GM23338 (cell line): ENCODE results near the gene QRICH2.

Experiments
- CREB1 ChIP-seq: fragments of 250-450 bp; sonication (Bioruptor Pico); IDR thresholded peaks from 2 replicates; pipeline ENCODE4 v1.5.0; 2020; ENCODE audit warnings: low read depth, mild to moderate bottlenecking, moderate library complexity
- EZH2 ChIP-seq: fragments of 200-600 bp; sonication (generic); IDR thresholded peaks from one replicate; pipeline ENCODE4 v1.8.0; 2017; ENCODE audit warnings: antibody characterized with exemption, mild to moderate bottlenecking, low read depth; ENCODE audit not compliant: unreplicated experiment
- EZH2phosphoT487 ChIP-seq: fragments of 200-600 bp; sonication (generic); IDR thresholded peaks from one replicate; pipeline ENCODE4 v1.8.1; 2018; ENCODE audit warnings: antibody characterized with exemption; ENCODE audit not compliant: unreplicated experiment
- JUNB ChIP-seq: IDR thresholded peaks from one replicate; pipeline ENCODE4 v1.6.1; 2016; ENCODE audit warnings: antibody characterized with exemption; ENCODE audit not compliant: unreplicated experiment
- POLR2AphosphoS5 ChIP-seq: IDR thresholded peaks from 2 replicates; pipeline ENCODE4 v1.6.1; 2016; ENCODE audit warnings: antibody characterized with exemption, low read depth
- STAT1 ChIP-seq: IDR thresholded peaks from one replicate; pipeline ENCODE4 v1.6.1; 2016; ENCODE audit warnings: antibody characterized with exemption; ENCODE audit not compliant: unreplicated experiment
- ZNF114 ChIP-seq: fragments of 250-450 bp; sonication (Bioruptor Pico); IDR thresholded peaks from 2 replicates; pipeline ENCODE4 v1.5.0; 2020; ENCODE audit warnings: mild to moderate bottlenecking, moderate library complexity
- TF ChIP-seq, protein P1 (sequence below), 2 experiments: fragments of 200-600 bp in 1 of 2; sonication (generic) in 1 of 2; conservative IDR thresholded peaks; 2 replicates each; pipeline versions ENCODE4 v1.5.1 to v1.6.1; 2016 to 2017; ENCODE audit warnings: antibody characterized with exemption in 2 of 2, low read depth in 2 of 2, mild to moderate bottlenecking in 2 of 2, moderate library complexity in 1 of 2
- TF ChIP-seq, protein P2 (sequence below): IDR thresholded peaks from one replicate; pipeline ENCODE4 v1.6.1; 2018; ENCODE audit warnings: antibody characterized with exemption; ENCODE audit not compliant: unreplicated experiment

DNA sequence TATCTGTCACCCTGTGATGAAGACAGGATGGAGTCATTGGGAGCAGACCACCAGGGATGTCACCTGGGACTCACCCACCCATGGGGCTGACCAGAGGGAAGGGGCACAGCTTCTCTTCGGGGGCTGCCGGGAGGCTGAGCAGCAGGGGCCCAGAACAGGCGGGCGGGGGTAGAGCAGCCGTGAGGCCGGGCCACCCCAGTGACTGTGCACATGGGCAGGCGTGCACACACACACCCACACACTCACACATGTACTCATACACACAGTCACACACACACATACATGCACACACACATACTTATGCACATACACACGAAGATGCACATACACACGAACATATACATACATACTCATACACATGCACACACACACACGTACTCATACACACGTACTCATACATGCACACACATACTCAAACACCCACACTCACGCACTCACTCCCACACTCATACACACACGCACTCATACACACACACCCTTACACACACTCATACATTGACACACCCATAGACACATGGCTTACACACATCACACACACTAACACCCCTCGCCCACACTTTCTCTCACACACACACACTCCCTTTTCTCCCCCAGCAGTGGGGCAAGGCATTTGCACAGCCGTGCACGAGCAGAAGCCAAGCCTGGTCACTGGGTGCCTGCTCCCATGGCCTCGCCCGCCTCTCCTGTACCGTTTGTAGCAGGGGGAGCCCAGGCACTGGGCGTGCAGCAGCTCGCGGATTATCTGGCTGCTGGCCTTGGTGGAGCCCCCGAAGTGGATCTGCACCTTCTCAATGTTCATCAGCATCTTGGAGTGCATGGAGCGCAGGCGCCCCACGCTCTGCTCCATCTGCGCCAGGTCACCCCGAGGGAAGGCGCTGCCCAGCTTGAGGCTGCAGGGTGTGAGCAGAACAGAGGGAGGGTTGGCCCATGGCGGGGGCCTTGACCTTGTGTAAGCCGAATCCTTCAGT lies 30.5 kb downstream of the QRICH2 start:
- TF ChIP-seq, protein P1, sequence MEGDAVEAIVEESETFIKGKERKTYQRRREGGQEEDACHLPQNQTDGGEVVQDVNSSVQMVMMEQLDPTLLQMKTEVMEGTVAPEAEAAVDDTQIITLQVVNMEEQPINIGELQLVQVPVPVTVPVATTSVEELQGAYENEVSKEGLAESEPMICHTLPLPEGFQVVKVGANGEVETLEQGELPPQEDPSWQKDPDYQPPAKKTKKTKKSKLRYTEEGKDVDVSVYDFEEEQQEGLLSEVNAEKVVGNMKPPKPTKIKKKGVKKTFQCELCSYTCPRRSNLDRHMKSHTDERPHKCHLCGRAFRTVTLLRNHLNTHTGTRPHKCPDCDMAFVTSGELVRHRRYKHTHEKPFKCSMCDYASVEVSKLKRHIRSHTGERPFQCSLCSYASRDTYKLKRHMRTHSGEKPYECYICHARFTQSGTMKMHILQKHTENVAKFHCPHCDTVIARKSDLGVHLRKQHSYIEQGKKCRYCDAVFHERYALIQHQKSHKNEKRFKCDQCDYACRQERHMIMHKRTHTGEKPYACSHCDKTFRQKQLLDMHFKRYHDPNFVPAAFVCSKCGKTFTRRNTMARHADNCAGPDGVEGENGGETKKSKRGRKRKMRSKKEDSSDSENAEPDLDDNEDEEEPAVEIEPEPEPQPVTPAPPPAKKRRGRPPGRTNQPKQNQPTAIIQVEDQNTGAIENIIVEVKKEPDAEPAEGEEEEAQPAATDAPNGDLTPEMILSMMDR (conservative IDR thresholded peaks at IDR 0.05; ENCODE audit: low read depth in 2 of 2): no peak
- TF ChIP-seq EZH2: no peak
- no peak for TF ChIP-seq CREB1
- TF ChIP-seq POLR2AphosphoS5: no peak
- TF ChIP-seq, protein P2, sequence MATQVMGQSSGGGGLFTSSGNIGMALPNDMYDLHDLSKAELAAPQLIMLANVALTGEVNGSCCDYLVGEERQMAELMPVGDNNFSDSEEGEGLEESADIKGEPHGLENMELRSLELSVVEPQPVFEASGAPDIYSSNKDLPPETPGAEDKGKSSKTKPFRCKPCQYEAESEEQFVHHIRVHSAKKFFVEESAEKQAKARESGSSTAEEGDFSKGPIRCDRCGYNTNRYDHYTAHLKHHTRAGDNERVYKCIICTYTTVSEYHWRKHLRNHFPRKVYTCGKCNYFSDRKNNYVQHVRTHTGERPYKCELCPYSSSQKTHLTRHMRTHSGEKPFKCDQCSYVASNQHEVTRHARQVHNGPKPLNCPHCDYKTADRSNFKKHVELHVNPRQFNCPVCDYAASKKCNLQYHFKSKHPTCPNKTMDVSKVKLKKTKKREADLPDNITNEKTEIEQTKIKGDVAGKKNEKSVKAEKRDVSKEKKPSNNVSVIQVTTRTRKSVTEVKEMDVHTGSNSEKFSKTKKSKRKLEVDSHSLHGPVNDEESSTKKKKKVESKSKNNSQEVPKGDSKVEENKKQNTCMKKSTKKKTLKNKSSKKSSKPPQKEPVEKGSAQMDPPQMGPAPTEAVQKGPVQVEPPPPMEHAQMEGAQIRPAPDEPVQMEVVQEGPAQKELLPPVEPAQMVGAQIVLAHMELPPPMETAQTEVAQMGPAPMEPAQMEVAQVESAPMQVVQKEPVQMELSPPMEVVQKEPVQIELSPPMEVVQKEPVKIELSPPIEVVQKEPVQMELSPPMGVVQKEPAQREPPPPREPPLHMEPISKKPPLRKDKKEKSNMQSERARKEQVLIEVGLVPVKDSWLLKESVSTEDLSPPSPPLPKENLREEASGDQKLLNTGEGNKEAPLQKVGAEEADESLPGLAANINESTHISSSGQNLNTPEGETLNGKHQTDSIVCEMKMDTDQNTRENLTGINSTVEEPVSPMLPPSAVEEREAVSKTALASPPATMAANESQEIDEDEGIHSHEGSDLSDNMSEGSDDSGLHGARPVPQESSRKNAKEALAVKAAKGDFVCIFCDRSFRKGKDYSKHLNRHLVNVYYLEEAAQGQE: no peak
- no peak for TF ChIP-seq JUNB
- TF ChIP-seq ZNF114 (CRISPR knock-in tag): no peak
- no peak for TF ChIP-seq STAT1
- no peak for TF ChIP-seq EZH2phosphoT487
